ENCODE data around the gene BLOC1S5. TPM values are rescaled to one million over a fixed set of nuclear protein-coding genes. Genes with fewer than 3 reads are reported as not detected.

BLOC1S5 gene
- total and polyA plus RNA-seq, 2 donors (not counting 3 experiments of a cell fraction or from before 2014, with no cell fraction given), result 3.9 to 19.1 TPM

GRCh38 chr6:8088886-8089285 is 24.7 kb upstream of the BLOC1S5 start:
- Histone ChIP-seq H3K27me3 (ENCODE audit: control insufficient read depth in 2 of 2, insufficient read depth in 2 of 2, low read length in 2 of 2) (no peaks in the 10 kb centered on the region), H4K20me1 (replicated peaks; ENCODE audit: control insufficient read depth, extremely low read depth, insufficient read depth, low read length) (no peaks in the 10 kb centered on the region), H3K9ac (replicated peaks; ENCODE audit: extremely low read depth, insufficient read depth, low read length) (no peak overlapping the region), H3K36me3 (ENCODE audit: control insufficient read depth in 2 of 2, extremely low read depth in 1 of 2, insufficient read depth in 2 of 2, low read length in 2 of 2) (peaks cover 8 to 14% of the 10 kb centered on the region in 2 experiments), H3K9me3 (replicated peaks; ENCODE audit: control insufficient read depth, insufficient read depth, low read length) (no peaks in the 10 kb centered on the region), H3K4me1 (ENCODE audit: control insufficient read depth, extremely low read depth, insufficient read depth, low read length) (peaks cover 23% of the 10 kb centered on the region), H3K79me2 (ENCODE audit: control insufficient read depth, insufficient read depth, low read length) (peaks cover 24% of the 10 kb centered on the region), H2AFZ (ENCODE audit: low read depth, low read length) (no peak overlapping the region), H3K4me3 (replicated peaks in 1 of 3; ENCODE audit: insufficient read depth in 1 of 3, low read depth in 1 of 3, low read length in 3 of 3) (no peak overlapping the region), H3K9me1 (replicated peaks; ENCODE audit: control insufficient read depth, extremely low read depth, insufficient read depth, low read length) (no peaks in the 10 kb centered on the region), H3K4me2 (ENCODE audit: insufficient read depth, low read length) (no peak overlapping the region), H3K27ac (ENCODE audit: insufficient read depth, low read depth, low read length) (no peak overlapping the region)
- TF ChIP-seq EZH2 (IDR thresholded peaks at IDR 0.05; ENCODE audit: borderline replicate concordance, low read depth, low read length, severe bottlenecking) (no peak), MAX (IDR thresholded peaks at IDR 0.05; ENCODE audit: insufficient read depth, insufficient read length) (no peak), MYC (IDR thresholded peaks at IDR 0.05; ENCODE audit: low read depth, low read length) (no peak), JUN (IDR thresholded peaks at IDR 0.05; ENCODE audit: borderline replicate concordance, insufficient read depth, insufficient read length, low read depth) (no peak), POLR2AphosphoS5 (IDR thresholded peaks at IDR 0.05; ENCODE audit: insufficient read depth, low read depth, low read length) (no peak)
- FAIRE-seq, result no peak
- DNase-seq (ENCODE audit: low read depth, low spot score), result no peak
- POLR2A ChIA-PET, result no interaction called here
- intact Hi-C loops (cut with micrococcal nuclease), result no loop called here
- CTCF ChIA-PET, result no interaction called here
- BruUV-seq (replicated peaks), result no TSS peak
- dilution Hi-C loops (cut with MboI; ENCODE audit: extremely low pct_ligation_motif_present, low sequenced_read_pairs), result no loop called here

- dilution Hi-C loops (cut with MboI; ENCODE audit: extremely low pct_ligation_motif_present, low sequenced_read_pairs) (no loop called here), intact Hi-C loops (cut with micrococcal nuclease) (no loop called here)
- ChIA-PET POLR2A (no interaction called here), CTCF (no interaction called here)
- Histone ChIP-seq H3K4me2 (ENCODE audit: insufficient read depth, low read length) (no peak overlapping the region), H2AFZ (ENCODE audit: low read depth, low read length) (no peak overlapping the region), H4K20me1 (replicated peaks; ENCODE audit: control insufficient read depth, extremely low read depth, insufficient read depth, low read length) (no peaks in the 10 kb centered on the region), H3K9ac (replicated peaks; ENCODE audit: extremely low read depth, insufficient read depth, low read length) (no peak overlapping the region), H3K79me2 (ENCODE audit: control insufficient read depth, insufficient read depth, low read length) (peaks cover 24% of the 10 kb centered on the region), H3K27ac (ENCODE audit: insufficient read depth, low read depth, low read length) (no peak overlapping the region), H3K4me3 (replicated peaks in 1 of 3; ENCODE audit: insufficient read depth in 1 of 3, low read depth in 1 of 3, low read length in 3 of 3) (no peak overlapping the region), H3K36me3 (ENCODE audit: control insufficient read depth in 2 of 2, extremely low read depth in 1 of 2, insufficient read depth in 2 of 2, low read length in 2 of 2) (peaks cover 8 to 14% of the 10 kb centered on the region in 2 experiments), H3K27me3 (ENCODE audit: control insufficient read depth in 2 of 2, insufficient read depth in 2 of 2, low read length in 2 of 2) (no peaks in the 10 kb centered on the region), H3K9me1 (replicated peaks; ENCODE audit: control insufficient read depth, extremely low read depth, insufficient read depth, low read length) (no peaks in the 10 kb centered on the region), H3K9me3 (replicated peaks; ENCODE audit: control insufficient read depth, insufficient read depth, low read length) (no peaks in the 10 kb centered on the region), H3K4me1 (ENCODE audit: control insufficient read depth, extremely low read depth, insufficient read depth, low read length) (peaks cover 27% of the 10 kb centered on the region)
- no peak for FAIRE-seq
- BruUV-seq (replicated peaks), result no TSS peak
- no peak for DNase-seq (ENCODE audit: low read depth, low spot score)
- TF ChIP-seq POLR2A (IDR thresholded peaks at IDR 0.05; ENCODE audit: low read depth, low read length) (no peak), CTCF (IDR thresholded peaks at IDR 0.05; ENCODE audit: extremely low read depth in 1 of 2, insufficient read depth in 1 of 2, low read depth in 1 of 2, low read length in 2 of 2) (no peak), JUN (IDR thresholded peaks at IDR 0.05; ENCODE audit: borderline replicate concordance, insufficient read depth, insufficient read length, low read depth) (no peak)
Observed at GRCh38 chr6:8087870-8088754, 23.9 kb upstream of the BLOC1S5 start.

Data from endothelial cell of umbilical vein (primary cell).